Right lobe of liver (tissue), 4 donors: ENCODE data around the gene RAB21.

ENCODE experiments used
- CTCF ChIP-seq, 4 donors: fragments of 200-600 bp in 3 of 4; fragments of 450-650 bp in 1 of 4; IDR thresholded peaks; one replicate each; pipeline versions ENCODE4 v1.5.1 to v1.8.0; 2016 to 2022; ENCODE audit warnings: antibody characterized with exemption in 4 of 4, mild to moderate bottlenecking in 2 of 4
- POLR2A ChIP-seq: fragments of 450-650 bp; IDR thresholded peaks from one replicate; pipeline ENCODE4 v1.6.1; 2017; ENCODE audit warnings: antibody characterized with exemption, mild to moderate bottlenecking
- donor health status: DM: no; HTN: no; CAD: no.
- donor health status: DM: no; HTN: no; CAD: no.
- donor health status: DM: no; HTN: yes; CAD: no.

GRCh38 chr12:71737197-71737596 lies 17.5 kb upstream of the RAB21 start:
- TF ChIP-seq CTCF (IDR thresholded peaks at IDR 0.05) (no peak), POLR2A (no peak)
